CD4-positive, alpha-beta T cell treated with Interleukin-10 for 1 hour (primary cell): ENCODE data around the gene NECTIN2.

Experiments used
- DNase-seq: peaks from one replicate; pipeline ENCODE4 v3.0.0-alpha.2; 2020

The NECTIN2 gene

DNA sequence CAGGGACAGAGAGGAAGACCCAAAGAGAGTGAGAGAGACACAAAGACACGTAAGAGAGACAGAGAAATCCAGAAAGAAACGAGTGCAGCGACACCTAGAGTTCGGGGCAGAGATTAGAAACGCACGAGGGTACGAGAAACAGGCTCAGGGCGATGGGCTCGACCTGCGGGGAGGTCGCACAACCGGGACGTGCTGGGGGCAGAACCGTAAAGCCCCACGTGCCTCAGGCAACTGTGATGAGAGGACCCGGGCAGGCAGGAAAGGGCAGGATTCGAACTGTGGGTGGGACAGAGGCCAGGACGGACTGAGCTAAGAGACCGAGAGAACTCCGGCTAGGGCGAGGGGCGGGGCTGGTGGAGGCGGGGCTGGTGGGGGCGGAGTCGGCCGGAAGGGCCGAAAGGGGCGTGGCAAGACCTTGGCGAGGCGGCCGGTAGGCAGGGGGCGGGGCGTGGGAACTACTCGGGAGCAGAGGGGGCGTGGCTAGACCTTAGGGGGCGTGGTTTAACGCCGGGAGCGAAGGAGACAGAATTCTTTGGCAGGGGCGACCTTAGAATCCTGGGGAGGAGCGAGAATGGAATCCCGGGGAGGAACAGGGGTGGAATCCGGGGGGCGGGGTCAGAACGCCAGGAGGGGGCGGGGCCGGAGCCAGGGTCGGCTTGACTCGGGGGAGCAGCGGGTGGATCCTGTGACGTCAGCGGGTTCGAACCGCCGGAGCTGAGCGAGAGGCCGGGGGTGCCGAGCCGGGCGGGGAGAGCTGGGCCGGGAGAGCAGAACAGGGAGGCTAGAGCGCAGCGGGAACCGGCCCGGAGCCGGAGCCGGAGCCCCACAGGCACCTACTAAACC, at the start of gene NECTIN2:
NECTIN2 (plus strand) TSS at position 686 of the 843 bp plus-strand sequence. CDS start 229 bp downstream, outside the sequence.
- DNase-seq = peak; percentile 78

- DNase-seq = no peak
Observed at GRCh38 chr19:44796701-44797115, 49.4 kb upstream of the NECTIN2 start.

- no peak for DNase-seq
Observed at GRCh38 chr19:44799627-44800346, 46.3 kb upstream of the NECTIN2 start.

- DNase-seq = peak; percentile 78
Observed at GRCh38 chr19:44800461-44800860, 45.6 kb upstream of the NECTIN2 start.

- no peak for DNase-seq
Observed at GRCh38 chr19:44803442-44804428, 42.4 kb upstream of the NECTIN2 start.

DNA sequence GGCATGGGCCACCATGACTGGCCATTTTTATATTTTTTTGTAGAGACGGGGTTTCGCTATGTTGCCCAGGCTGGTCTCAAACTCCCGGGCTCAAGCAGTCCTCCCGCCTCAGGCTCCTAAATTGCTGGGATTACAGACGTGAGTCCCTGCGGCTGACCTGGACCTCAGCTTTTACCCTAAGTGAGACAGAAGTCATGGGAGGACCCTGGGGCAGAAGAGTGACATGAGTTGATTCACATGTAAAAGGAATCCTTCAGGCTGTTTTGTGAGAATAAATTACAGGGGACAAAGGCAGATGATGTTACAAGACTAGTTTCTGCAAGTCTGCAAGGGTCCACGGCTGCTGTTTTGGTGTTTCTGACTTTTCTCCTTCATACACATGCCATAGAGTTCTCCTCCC, 39.8 kb upstream of the NECTIN2 start:
- no peak for DNase-seq

- DNase-seq = no peak
Observed at GRCh38 chr19:44807162-44807561, 38.9 kb upstream of the NECTIN2 start.

GRCh38 chr19:44807652-44808462, 38.2 kb upstream of the NECTIN2 start:
- DNase-seq = no peak

GRCh38 chr19:44808463-44809371, 37.4 kb upstream of the NECTIN2 start, which contains the start of gene BCAM:
TSS of gene BCAM (plus strand) at chr19:44809103. CDS start at chr19:44809125, 22 bp downstream.
- no peak for DNase-seq

GRCh38 chr19:44809577-44810233, 36.4 kb upstream of the NECTIN2 start:
- no peak for DNase-seq

GRCh38 chr19:44810234-44811121, 35.6 kb upstream of the NECTIN2 start:
- DNase-seq = no peak

DNA sequence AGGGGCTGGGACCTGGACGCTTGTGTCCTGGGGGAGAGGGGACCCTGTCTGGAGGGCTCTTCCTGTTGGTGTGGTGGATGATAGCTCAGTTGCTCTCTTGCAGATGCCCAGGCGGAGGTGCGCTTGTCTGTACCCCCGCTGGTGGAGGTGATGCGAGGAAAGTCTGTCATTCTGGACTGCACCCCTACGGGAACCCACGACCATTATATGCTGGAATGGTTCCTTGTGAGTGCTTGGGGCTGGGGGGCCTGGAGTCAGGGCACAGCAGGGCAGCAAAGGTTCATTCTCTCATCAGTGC, 35.0 kb upstream of the NECTIN2 start:
- no peak for DNase-seq

- DNase-seq = no peak
Observed at GRCh38 chr19:44812142-44812718, 33.9 kb upstream of the NECTIN2 start.

DNA sequence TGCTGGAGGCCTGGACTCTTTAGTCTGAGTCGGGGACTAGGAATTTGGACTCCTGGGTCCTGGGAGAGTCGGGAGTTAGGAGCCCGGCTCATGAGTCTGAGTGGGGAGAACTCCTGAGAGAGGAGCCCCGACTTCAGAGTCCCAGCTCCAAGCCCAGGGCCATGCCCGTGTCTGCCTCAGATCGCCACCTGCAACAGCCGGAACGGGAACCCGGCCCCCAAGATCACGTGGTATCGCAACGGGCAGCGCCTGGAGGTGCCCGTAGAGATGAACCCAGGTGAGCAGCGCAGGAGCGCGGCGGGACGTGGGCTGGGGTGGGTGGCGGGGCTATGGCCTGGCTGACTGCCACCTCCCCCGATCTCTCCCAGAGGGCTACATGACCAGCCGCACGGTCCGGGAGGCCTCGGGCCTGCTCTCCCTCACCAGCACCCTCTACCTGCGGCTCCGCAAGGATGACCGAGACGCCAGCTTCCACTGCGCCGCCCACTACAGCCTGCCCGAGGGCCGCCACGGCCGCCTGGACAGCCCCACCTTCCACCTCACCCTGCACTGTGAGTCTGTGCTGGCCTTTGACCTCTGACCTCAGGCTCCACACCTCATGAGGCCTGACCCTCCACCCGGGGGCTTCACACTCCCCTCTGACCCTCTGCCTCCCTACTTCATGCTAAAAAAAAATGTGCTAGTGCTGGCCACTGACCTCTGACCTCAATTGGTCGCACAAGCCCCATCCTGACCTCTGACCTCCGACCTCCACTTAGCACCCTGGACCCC, 32.8 kb upstream of the NECTIN2 start:
- no peak for DNase-seq

DNA sequence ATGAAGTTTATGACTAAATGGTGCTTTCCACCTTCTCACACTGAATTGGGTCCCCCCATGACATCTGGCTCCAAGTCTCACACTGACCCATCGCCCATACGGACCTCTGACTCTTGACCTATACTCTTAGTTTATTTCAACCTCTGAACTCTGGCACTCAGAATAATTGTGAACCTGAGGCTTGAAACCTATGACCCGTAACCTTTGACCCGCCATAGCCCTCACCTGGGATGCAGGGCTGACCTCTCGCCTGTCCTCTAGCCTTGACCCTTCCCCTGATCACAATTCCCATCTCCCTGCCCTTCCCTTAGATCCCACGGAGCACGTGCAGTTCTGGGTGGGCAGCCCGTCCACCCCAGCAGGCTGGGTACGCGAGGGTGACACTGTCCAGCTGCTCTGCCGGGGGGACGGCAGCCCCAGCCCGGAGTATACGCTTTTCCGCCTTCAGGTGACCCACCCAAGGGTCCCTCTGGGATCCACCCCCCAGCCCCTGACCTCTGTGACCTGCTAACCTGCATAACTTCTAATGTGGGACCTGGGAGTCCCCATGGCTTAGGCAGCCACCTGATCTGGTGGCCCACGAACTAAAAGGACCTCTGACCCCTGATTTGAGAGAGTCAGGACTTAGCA, 32.1 kb upstream of the NECTIN2 start:
- DNase-seq = no peak

GRCh38 chr19:44814517-44814916, 31.6 kb upstream of the NECTIN2 start:
- no peak for DNase-seq

GRCh38 chr19:44816301-44816700, 29.8 kb upstream of the NECTIN2 start:
- no peak for DNase-seq
